ENCODE results near the gene RMND1. TPM values are rescaled to one million over a fixed set of nuclear protein-coding genes. Genes with fewer than 3 reads are reported as not detected.

Gene RMND1
- total RNA-seq, 4 donors from 2014 or later, result 25.8 to 32.6 (median 28.8) TPM

DNA sequence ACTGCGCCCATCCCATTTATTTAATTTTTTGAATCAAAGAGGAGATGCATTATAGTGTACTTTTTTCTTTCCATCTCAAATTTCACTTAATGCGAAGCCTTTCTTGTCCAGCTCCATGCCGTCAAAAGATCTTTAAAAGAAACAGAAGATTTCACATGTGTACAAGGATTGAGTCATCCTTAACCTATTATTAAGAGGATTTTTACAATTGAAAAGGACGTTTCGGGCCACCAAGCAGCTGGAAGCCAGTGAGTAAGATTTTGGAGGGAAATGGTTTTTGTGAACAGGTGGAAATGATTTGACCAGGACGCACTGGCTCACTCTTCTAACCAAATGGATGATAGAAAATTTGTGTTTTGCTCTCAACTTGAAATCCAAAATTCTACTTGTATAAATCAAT, 26.7 kb upstream of the RMND1 start:
- TF ChIP-seq, protein P1, sequence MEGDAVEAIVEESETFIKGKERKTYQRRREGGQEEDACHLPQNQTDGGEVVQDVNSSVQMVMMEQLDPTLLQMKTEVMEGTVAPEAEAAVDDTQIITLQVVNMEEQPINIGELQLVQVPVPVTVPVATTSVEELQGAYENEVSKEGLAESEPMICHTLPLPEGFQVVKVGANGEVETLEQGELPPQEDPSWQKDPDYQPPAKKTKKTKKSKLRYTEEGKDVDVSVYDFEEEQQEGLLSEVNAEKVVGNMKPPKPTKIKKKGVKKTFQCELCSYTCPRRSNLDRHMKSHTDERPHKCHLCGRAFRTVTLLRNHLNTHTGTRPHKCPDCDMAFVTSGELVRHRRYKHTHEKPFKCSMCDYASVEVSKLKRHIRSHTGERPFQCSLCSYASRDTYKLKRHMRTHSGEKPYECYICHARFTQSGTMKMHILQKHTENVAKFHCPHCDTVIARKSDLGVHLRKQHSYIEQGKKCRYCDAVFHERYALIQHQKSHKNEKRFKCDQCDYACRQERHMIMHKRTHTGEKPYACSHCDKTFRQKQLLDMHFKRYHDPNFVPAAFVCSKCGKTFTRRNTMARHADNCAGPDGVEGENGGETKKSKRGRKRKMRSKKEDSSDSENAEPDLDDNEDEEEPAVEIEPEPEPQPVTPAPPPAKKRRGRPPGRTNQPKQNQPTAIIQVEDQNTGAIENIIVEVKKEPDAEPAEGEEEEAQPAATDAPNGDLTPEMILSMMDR (IDR thresholded peaks at IDR 0.05; ENCODE audit: low read depth), result no peak

DNA sequence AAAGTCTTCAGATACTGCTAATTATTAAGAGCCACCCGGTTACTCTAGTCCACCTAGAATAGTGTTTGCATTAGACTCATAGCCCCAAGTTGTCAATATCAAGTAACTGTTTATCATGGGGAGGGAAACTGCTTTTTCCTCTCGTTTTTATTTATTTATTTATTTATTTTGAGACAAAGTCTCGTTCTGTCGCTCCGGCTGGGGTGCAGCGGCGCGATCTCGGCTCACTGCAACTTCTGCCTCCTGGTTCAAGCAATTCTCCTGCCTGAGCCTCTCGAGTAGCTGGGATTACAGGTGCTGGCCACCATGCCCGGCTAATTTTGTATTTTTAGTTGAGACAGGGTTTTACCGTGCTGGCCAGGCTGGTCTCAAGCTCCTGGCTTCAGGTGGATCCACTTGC, 25.8 kb upstream of the RMND1 start:
- TF ChIP-seq, protein P1 (IDR thresholded peaks at IDR 0.05; ENCODE audit: low read depth), result no peak

DNA sequence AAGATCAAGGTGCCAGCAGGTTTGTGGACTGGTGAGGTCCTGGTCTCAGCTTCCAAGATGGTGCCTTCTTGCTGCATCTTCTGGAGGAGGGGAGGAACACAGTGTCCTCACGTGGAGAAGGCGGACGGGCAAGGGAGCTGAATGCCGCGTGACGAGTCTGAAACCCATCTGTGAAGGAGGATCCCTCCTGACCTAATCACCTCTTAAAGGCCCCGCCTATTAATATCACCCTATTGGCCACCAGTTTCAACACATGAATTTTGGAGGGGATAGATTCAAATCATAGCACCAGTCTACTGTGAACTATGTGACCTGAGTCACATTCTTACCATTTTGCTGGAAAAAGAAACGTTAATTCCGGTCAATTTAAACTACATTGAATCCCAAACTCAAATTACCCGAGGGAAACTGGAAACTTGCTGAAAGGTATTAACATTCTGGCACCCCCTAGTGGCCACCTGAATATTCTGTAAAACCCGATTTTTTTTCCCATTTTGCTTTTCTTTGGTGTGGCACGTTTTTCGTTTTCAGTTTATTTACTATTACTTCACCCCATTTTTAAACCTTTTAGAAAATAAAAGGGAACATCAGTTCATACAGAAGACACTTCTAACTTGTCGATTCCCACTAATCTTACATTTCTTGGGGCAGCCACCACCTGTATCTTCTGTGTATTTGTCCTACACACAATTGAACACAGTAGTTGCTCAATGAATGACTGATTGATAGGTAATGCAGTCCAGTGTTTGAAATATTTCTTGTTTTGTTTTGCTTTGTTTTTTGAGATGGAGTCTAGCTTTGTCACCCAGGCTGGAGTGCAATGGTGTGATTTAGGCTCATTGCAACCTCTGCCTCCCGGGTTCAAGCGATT, 24.0 kb upstream of the RMND1 start:
- TF ChIP-seq, protein P1 (IDR thresholded peaks at IDR 0.05; ENCODE audit: low read depth), result no peak

DNA sequence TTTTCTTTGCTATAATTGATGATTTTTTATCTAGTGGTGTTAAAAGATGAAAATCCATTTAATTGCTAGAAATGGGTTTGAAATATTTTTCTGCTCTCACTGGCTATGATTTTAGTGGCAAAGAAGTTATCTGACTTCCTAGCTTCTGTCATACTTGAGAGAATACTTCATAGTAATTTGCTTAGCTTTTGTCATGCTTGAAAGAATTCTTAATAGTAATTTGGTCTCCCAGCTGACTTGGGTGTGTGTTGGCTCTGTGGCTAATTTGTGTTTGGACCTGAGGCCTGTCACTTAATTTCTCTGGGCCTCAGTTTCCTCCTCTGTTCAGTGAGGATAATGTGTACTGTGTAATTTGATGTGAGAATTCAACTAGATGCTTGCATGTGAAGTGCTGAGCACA, 12.8 kb upstream of the RMND1 start:
- TF ChIP-seq, protein P1 (IDR thresholded peaks at IDR 0.05; ENCODE audit: low read depth), result no peak

DNA sequence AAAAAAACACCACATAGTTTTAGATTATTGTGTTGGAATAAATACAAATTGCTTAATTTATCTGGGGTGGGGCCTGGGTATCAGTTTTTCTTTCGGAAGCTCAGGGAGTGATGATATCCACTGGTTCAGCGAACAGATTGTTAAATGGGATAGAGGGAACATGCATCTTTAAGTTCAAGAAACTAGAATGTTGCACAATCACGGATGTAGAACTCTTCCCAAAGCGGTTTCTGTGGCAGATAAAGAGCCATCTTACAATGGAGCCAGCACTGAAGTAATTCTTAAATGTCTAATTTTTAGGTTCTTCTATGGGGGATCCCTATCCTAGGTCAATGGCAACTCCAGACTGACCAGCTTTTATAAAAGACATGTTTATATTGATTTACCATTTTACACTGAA, 9.7 kb upstream of the RMND1 start:
- TF ChIP-seq, protein P1 (IDR thresholded peaks at IDR 0.05; ENCODE audit: low read depth), result no peak

DNA sequence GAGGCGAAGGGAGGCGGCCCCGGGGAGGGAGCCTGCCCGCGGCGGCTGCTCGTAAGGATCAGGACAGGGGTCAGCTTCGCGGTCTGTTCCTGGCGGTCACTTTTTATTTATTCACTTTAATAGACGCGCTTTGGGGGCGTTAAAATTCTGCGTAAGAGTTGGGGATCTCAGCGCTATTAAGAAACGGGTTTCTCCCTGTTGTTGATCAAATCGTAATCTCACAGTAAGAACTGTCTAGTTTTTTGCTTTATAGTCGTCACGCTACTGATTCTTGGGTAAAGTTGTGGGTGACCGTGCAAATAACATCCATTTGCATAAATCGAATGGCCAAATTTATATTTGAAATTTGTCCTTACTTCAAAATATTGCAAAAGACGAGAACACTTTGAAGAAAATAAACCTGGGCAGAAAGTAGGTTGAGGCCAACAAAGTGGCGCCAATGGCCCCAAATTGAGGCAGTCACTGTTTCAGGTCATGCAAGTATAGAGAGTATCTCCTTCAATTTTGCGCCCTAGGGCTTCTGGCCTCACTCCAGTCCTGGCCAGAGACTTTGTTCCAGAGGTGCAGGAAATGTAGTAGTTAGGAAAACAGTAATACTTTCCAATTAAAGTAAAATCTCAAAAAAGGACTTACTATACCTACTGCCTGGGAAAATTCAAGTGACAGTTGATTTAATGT, 963 bp upstream of the RMND1 start:
- TF ChIP-seq, protein P1 (IDR thresholded peaks at IDR 0.05; ENCODE audit: low read depth), result no peak

DNA sequence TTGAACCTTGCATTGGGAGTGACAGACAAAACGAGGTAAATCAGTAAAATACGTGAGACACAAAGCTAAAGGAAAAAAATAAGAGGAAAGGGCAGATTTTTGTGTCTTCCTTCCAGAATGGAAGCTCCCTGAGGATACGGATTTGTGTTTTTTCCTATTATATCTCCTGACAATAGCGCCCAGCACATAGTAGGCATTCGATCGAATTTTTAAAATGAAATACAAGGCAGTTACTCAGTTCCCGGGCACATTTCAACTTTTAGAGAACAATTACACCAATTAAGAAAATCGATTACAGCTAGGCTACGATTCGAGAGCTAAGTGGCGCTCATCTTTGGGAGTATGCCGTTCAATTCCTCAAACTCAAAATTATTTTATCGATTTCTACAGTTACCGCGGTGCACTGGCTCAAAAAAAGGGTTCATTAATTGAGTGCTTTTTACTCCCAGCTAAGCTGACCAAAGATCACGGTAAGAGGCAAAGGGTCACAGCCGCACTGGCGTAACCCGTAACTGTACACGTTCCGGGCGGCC, 443 bp downstream of the RMND1 start:
- TF ChIP-seq, protein P1 (IDR thresholded peaks at IDR 0.05; ENCODE audit: low read depth), result no peak

All from subcutaneous adipose tissue (tissue), 4 donors.